ENCODE results near the gene THSD4.
"Not testable (repeated sequence)": the region's sequence is repeated elsewhere in the genome, so short reads cannot be mapped to it uniquely, and the experiment has no call there.

Gene THSD4

DNA sequence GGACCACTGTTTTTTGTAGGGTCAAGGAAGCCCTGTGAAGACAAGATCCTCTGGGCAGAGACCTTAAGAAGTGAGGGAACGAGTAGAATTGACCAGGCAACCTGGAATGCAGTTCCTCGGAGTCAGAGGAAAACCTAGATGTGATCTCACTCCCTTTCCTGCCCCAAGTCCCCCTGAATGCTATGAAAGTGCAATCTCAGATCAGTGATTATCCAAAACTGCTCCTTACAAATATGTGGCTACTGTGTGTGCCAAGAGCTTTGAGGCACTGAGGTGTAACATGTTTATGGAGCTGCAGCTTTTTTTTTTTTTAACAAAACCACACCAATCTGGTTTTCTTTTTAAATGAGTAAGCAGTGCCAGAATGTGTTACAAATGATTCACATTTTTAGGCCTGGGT, 35.8 kb downstream of the THSD4 start:
- DNase-seq = no peak

DNA sequence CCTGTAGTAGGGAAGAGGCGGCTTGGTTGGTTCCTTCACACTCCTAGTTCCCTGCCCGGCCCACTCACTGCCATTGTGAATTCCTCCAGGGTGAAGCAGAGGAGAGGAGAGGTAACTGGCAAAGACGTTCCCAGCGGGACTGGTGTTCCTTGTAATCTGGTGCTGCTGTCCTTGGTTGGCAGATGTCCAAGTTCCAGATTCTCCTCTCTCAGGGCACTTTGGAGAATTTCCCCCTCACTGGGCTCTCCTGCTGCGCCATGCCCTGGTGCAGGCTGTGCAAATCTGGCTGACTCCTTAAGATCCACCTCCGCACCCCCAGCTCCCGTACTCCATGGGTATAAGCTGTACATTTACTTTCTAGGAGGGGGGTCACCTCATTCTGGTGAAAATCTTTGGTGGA, 37.3 kb downstream of the THSD4 start:
- no peak for DNase-seq

DNA sequence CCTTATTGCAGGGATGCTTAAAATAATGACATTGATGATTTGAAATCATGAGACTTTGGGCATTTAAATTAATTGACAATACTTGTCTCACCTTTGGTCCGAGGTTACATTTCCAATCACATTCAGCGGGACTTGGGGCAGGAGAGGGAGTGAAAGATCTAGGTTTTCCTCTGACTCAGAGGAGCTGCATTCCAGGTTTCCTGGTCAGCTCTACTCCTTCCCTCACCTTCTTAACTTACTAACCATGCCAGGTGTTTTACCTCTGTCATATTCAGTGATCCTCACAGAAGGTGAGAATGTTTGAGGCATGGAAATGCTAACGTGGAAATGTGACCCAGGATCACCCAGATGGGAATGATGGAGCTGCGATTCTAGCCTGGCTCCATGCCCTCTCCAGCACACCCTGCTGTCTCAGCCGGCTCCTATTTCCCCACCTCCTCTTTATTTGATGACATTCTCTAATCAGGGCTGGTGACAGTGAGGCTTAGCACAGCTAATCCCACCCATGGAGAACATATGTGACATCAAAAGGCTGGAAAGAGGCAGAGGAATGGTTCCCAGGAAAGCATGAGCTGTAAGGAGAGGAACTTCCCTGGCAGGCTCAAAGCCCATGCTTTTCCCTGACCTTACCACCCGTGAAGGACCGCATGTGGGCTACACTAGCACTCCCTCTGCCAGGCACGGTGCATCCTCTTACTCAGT, 38.7 kb downstream of the THSD4 start:
- no peak for DNase-seq

DNA sequence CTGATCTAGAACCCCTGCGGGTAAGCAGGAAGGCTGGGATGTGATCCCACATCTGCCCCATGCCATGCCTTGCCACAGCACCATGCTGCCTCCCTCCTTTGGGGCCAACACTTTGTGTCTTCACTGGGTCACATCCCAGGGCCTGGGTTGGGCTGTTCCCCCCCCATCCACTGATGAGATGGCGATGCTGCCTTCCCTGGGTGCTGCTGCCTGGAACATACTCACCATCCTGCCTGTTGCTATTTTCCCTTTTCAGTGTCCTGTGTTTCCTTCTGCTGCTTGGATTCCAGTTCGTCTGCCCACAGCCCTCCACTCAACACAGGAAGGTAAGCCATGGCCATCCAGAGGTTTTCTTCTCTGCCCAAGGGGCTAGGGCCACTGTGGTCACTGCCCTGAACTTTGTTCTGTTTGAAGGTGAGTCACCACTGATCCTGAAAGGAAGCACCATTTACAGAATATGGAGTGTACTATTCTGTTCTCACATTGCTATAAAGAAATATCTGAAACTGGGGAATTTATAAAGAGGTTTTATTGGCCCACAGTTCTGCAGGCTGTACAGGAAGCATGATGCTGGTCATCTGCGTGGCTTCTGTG, 39.4 kb downstream of the THSD4 start:
- no peak for DNase-seq

DNA sequence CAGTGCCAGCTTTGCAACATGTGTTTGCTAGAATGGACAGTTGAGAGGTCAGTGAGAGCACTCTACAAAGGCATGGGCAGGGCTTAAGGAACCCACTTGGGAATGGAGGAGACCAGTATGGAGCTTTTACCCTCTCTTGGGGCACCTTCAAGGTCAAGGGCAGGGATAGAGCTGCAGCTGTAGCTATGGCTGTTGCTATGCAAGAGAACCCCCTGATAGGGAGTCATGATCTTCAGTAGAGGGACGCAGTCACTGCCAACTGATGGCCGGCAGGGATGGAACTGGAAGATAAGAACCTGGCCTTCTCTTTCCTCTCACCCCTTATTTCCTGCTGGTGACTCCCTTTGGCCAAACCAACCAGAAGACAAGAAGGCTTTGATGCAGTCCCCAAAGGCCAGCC, 40.3 kb downstream of the THSD4 start:
- DNase-seq = no peak

DNA sequence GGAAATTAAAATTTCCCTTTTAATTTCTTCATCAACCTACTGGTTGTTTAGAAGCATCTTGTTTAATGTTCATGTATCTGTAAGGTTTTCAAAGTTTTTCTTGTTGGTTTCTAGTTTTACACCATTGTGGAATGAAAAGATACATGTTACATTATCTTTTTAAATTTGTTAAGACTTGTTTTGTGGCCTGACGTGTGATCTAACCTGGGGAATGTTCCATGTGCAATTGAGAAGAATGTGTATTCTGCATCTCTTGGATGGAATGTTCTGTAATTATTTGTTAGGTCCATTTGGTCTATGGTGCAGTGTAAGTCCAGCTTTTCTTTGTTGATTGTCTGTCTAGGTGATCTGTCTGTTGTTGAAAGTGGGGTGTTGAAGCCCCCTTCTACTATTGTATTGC, 45.7 kb downstream of the THSD4 start:
- no peak for DNase-seq

DNA sequence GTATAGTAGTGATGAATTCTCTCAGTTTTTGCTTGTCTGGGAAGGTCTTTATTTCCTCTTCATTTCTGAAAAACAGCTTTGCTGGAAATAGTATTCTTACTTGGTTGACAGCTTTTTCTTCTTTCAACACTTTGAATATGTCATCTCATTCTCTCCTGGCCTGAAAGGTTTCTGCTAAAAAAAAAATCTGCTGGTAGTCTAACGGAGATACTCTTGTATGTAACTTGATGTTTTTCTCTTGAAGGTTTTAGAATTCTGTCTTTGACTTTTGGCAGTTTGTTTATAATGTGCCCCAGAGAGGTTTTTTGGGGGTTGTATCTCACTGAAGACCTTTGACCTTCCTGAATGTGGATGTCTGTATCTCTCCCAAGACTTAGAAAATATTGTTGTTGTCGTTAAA, 47.0 kb downstream of the THSD4 start:
- no peak for DNase-seq

DNA sequence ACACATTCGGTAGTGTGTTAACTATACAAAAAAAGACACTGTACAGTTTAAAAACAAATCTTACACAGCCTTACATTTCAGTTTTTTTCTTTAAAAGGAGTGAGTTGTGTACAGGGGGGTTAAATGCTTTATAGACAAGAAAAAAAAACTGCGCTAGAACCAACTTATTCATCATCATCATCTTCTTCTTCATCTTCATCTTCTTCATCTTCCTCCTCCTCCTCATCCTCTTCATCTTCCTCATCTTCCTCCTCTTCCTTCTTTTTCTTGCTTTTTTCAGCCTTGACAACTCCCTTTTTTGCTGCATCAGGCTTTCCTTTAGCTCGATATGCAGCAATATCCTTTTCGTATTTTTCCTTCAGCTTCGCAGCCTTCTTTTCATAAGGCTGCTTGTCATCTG, 49.3 kb downstream of the THSD4 start:
- not testable (repeated sequence) for DNase-seq

DNA sequence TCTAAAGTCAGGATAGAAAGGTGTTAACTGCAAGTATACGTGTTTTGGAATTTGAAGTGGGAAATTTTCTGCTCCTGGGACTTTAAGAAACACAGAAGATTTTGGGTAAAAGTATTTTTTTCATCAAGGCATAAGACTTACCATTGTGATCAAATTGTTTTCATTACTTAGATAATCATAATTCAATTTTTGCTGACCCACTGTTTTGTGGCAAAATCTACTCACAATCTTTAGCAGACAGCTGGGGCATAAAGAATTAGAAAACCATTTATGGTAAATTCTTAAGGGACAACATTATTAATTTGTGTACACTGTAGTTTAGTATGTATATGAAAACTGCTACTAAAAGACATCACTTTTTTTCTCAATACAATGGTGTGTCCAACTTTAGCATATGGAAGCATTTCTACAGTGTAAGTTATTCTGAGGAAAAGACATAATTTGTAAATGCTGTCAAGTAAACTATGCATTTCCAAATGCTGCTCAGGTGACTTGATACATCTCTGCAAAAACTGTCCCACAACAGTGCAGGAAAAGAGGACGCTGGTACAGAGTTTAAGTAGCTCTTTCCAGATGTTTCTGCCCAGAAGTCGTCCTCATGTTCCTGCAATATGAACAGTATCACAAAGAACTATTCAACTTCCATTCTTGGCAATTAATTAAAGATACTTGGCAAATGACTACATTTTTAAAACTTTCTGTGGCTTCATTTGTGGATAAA, 52.3 kb downstream of the THSD4 start:
- no peak for DNase-seq

DNA sequence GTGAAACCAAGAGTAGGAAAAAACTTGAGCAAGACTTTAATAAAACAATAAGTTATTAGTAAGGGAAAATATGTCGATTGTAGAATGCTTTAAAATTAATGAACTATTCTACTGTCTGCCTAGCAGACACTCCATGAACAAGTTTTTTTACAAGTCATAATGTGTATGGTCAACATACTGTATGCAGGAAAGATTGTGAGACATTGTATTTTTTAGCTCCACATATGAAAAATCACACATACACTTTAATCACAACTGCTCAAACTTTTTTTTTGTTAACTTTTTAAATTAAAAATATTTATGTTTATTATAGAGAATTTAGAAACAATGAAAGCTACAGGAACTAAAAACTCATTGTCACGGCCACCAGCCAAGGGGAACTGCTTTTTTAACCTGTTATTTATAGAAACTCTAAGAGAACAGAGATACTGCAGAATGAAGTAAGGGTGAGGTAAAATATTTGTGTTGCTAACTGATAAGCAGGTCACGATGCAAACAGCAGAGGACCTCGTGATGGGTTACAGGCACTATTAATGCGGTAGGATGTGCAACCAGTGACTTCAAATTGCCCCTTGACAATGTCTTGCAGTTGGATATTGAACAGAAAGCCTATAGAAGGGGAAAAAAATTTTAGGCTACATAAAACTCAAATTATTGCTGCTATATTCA, 53.0 kb downstream of the THSD4 start:
- no peak for DNase-seq

DNA sequence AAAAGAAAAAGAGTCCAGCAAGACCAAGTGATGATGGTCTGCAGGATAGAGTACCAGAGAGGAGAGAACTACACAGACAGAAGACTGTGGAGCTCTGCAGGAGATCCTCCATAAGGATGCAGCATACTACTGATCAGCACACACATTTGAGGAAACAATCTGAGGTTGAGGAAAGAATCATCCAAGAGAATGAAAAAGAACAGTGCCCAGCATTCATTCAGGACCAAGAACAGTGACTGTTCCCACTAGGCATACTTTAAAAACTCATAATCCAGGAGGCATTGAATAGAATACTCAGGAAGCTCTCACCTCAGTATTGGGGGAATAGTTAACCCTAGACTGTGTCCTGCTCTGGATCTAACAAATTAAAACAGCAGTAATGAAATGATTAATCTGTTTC, 54.9 kb downstream of the THSD4 start:
- no peak for DNase-seq

DNA sequence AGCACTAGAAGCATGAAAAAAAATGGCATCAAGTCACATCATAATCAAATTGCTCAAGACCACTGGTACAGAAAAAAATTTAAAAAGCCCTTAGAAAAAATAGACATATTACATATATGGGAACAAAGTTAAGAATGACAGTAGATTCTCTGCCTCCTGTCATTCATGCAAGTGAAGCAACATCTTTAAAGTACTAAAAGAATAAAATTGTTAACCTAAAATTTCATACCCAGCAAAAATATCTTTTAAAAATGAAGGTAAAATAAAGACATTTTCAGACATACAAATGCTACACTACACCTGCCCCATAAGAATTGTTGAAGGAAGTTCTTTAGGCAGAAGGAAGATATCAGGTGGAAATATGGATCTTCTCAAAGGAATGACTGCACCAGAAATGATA, 55.9 kb downstream of the THSD4 start:
- no peak for DNase-seq

DNA sequence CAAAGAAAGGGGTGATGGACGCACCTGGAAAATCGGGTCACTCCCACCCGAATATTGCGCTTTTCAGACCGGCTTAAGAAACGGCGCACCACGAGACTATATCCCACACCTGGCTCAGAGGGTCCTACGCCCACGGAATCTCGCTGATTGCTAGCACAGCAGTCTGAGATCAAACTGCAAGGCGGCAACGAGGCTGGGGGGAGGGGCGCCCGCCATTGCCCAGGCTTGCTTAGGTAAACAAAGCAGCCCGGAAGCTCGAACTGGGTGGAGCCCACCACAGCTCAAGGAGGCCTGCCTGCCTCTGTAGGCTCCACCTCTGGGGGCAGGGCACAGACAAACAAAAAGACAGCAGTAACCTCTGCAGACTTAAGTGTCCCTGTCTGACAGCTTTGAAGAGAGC, 59.1 kb downstream of the THSD4 start:
- not testable (repeated sequence) for DNase-seq

DNA sequence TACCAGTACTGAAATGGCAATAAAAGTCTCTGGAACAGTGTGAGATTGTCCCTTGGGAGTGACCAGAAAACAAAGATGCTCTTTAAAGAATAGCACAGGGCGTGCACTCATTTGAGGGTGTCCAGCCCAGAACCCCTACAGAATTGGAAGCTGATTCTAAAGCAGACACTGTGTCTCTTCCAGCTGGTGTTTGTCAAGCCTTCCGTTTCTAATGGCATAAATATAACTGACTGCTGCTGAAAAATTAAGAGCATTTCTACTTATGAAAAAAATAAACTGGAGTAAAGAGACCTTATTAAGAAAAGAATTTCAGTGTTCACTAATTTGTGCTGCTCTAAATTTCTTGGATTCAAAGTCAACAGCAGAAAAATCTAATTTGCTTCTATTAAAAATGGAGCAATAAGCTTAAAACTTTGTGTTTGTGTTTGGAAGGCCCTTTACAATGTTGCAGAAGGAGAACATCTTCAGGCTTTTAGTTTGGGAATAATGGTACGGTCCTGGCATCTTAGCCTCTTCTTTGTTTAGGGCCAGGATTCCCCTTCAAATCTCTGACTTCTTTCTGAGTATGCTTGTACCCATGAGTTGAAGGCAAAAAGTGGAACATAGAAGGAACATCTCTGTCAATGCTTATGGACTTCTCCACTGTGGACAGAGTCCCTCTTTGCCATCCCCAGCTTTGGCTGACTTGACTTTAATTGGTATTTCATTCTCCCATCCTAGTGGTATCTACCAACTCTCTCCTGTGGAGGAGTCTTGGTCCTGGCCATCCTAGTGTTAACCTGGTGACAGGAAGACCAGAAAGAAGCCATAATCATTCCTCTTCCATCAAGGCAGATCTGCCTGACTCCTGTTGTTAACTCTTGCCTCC, 65.9 kb downstream of the THSD4 start:
- no peak for DNase-seq

DNA sequence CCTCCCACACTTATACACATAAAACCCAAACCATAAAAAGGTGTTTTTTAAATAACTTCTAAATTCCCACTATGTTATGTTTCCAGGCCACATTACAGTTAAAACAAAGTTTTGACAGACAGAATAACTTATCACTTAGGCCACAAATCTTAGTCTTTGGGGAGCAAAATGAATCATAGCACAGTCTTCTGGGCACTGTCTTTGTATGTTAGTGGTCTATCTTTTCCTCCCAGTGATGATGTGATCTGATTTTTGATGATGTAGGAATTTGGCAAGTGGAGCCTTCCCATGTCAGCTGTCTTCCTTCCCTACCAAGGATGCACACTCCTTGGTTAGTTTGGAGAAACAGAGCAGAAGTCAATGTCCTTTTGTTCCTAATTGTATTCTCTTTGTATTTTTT, 67.3 kb downstream of the THSD4 start:
- no peak for DNase-seq

DNA sequence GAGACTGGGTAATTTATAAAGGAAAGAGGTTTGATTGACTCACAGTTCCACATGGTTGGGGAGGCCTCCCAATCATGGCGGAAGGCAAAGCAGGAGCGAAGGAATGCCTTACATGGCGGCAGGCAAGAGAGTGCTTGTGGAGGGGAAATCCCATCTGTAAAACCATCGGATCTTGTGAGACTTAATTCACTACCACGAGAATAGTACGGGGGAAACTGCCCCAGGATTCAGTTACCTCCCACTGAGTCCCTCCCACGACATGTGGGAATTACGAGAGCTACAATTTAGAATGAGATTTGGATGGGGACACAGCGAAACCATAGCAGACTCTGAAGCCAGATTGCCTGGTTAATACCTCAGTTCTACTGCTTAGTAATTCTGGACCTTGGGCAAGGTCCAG, 67.8 kb downstream of the THSD4 start:
- DNase-seq = no peak

DNA sequence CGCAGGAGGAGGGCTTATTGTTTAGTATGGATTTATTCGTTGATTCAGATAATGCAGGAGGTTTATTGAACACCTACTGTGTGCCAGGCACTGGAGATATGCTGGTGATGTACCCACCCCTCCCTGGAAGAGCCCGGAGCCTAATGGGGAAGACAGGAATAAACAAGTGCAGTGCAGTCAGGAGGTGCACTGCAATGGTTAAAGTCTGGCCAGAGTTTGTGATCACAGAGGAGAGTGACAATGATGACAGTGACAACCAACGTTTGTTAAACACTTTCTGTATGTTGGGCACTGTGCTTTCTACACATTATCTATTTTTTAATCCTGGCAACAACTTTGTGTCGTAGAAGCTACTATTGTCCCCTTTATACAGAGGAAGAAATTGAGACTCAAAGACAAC, 70.4 kb downstream of the THSD4 start:
- no peak for DNase-seq

DNA sequence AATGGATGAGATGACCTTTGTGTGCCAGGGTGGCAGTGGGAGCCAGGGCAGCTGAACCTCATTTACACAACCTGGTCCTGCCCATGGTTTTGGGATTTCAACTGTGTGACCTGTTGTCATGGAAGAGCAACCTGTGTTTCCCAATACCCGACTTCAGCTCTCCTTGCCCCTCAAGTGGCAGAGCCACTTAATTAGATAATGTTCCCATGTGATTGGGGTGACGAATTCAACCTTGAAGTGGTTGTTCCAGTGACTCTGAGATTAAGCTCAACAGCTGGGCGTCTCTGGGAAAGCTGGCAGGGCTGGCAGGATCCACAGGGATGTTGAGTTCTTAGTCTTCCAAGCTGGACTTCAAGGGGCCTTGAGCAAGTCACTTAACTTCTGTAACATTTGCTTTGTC, 71.0 kb downstream of the THSD4 start:
- no peak for DNase-seq

DNA sequence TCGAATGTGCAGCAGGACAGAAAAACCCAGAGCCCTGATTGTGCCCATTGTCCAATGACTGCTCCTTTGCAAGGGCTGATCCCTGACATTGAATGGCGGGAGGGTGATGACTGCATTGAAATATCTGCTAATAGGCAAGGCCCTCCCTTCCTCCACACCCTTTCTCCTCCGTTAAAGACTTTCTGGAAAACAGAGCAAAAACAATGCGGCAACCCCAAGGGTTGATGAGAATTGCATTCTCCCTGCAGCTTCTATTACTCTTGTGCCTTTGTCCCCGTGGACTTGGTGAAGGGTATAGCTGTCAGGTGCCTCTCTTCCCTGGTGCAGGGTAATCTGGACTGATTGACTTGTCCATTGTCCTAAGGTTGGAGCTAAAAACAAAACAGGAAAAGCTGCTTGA, 71.8 kb downstream of the THSD4 start:
- DNase-seq = no peak

DNA sequence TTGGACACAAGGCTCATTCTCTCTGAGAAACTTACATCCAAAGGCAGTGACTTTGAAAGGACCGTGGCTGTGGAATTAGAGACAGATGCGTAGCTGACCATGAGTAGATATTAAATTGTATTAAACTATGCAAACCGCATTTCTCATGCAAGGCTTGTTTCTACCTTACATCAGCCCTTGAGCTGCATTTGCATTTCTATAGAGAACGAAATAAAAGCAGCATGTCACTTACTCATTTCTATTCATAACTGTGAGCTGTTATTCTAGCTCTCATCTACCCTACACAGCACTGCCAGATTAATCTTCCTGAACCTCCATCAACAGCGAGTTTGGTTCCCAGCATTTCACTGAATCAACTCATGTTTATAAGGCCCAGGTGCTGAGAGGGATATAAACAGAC, 72.3 kb downstream of the THSD4 start:
- DNase-seq = no peak

DNA sequence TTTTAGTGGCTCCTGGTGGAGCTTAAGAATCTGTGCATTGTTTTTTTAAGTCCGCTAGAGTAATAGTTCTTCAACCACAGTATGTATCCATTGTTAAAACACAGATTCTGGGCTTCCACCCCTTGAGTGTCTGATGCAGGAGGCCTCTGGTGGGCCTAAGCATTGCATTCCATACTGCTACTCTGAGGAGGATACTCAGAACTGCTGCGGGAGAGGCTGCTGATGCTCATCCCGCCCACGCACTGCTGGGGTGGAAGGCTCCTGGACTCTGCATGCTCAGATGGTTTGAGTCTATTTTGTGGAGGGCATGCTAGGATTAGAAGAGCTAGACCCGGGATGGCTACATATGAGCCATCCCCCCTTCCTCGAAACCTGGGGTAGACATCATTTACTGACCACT, 74.4 kb downstream of the THSD4 start:
- DNase-seq = no peak

DNA sequence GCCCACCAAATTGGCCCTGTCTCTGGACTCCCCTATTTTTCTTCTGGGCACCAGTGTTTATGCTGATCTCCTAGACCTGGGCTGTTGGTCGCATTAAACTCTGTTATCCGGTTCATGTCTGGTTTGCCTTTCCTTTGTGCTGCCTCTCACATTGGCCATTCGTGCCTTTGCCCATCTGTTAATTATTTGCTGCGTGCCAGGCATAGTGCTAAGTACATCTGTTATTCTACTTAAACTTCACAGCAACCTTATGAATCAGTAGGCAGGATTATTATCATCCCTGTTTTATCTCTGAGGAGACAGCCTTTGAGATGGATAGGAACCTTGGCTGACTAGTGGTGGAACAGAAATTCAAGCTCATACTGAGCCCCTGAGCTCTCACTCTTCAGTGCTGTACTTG, 76.0 kb downstream of the THSD4 start:
- DNase-seq = no peak

DNA sequence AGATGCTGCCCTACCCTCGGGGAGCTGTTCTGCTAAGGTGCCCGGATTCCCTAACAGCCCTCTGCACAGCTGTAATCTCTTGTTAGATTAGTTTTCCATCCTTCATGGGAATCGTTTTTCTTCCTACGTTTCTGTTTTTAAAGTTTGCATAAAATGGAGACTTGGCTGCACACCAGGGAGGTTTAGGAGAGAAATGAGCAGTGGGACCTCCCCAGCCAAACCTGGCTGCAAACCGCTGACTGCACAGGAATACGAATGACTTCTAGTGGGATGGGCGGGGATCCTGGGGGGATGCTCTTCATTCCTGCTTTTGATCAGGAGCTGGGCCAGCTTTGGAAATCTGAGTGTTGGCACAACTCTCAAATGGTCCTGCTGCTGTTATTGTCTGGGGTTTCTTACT, 77.5 kb downstream of the THSD4 start:
- no peak for DNase-seq

Measured in cerebellar nuclear complex (tissue), 1 donor.